HepG2 (cell line): Measurements from ENCODE around the gene F7. TPM values are rescaled to one million over a fixed set of nuclear protein-coding genes. Genes with fewer than 3 reads are reported as not detected.

Source experiments
- AGO2 ChIP-seq: fragments of 200-400 bp; formaldehyde crosslinking; optimal IDR thresholded peaks from 2 replicates; pipeline ENCODE3; 2017; ENCODE audit warnings: mild to moderate bottlenecking, low read depth, low read length, moderate library complexity
- ARNTL ChIP-seq: sonication (generic); formaldehyde crosslinking; IDR thresholded peaks from 2 replicates; pipeline ENCODE4 v1.4.0; 2020; ENCODE audit warnings: mild to moderate bottlenecking, missing genetic modification reagents
- FOXA3 ChIP-seq: IDR thresholded peaks from 2 replicates; pipeline ENCODE4 v1.6.1; 2016; ENCODE audit warnings: missing genetic modification reagents, missing compliant biosample characterization
- KAT7 ChIP-seq: IDR thresholded peaks from 2 replicates; pipeline ENCODE4 v1.6.1; 2018; ENCODE audit warnings: borderline replicate concordance, missing compliant biosample characterization
- KDM2A ChIP-seq: sonication (generic); formaldehyde crosslinking; IDR thresholded peaks from 2 replicates; pipeline ENCODE4 v1.4.0; 2020; ENCODE audit warnings: low read depth, missing genetic modification reagents, borderline replicate concordance
- MTA3 ChIP-seq: sonication (generic); formaldehyde crosslinking; IDR thresholded peaks from 2 replicates; pipeline ENCODE4 v1.4.0; 2020; ENCODE audit warnings: missing genetic modification reagents
- PHF8 ChIP-seq: sonication (generic); formaldehyde crosslinking; IDR thresholded peaks from 2 replicates; pipeline ENCODE4 v1.5.0; 2020; ENCODE audit warnings: missing genetic modification reagents
- RBFOX2 ChIP-seq: fragments of 200-400 bp; formaldehyde crosslinking; IDR thresholded peaks from 2 replicates; pipeline ENCODE4 v1.6.1; 2017; ENCODE audit warnings: low read depth, mild to moderate bottlenecking, low read length
- RFX3 ChIP-seq: IDR thresholded peaks from 2 replicates; pipeline ENCODE4 v1.6.1; 2016; ENCODE audit warnings: missing biosample characterization, missing genetic modification reagents
- SMARCE1 ChIP-seq: fragments of 450-650 bp; IDR thresholded peaks from 2 replicates; pipeline ENCODE4 v1.6.1; 2017; ENCODE audit warnings: borderline replicate concordance
- SOX5 ChIP-seq: IDR thresholded peaks from 2 replicates; pipeline ENCODE4 v1.6.1; 2016; ENCODE audit warnings: borderline replicate concordance
- TAF1 ChIP-seq: sonication (generic); formaldehyde crosslinking; IDR thresholded peaks from 2 replicates; pipeline ENCODE4 v1.4.0; 2020; ENCODE audit warnings: missing genetic modification reagents
- ZBTB8A ChIP-seq: sonication (generic); formaldehyde crosslinking; IDR thresholded peaks from 2 replicates; pipeline ENCODE4 v1.4.0; 2020; ENCODE audit warnings: mild to moderate bottlenecking, low read depth, missing genetic modification reagents, borderline replicate concordance
- ZHX1 ChIP-seq: sonication (generic); formaldehyde crosslinking; IDR thresholded peaks from 2 replicates; pipeline ENCODE4 v1.8.1; 2022; ENCODE audit warnings: low read depth, mild to moderate bottlenecking, missing genetic modification reagents
- ZNF430 ChIP-seq: sonication (generic); formaldehyde crosslinking; IDR thresholded peaks from 2 replicates; pipeline ENCODE4 v1.9.0; 2021; ENCODE audit warnings: mild to moderate bottlenecking, missing genetic modification reagents
- ZNF574 ChIP-seq: sonication (generic); formaldehyde crosslinking; IDR thresholded peaks from 2 replicates; pipeline ENCODE4 v1.4.0; 2020; ENCODE audit warnings: missing genetic modification reagents
- ZNF615 ChIP-seq: sonication (generic); formaldehyde crosslinking; IDR thresholded peaks from 2 replicates; pipeline ENCODE4 v1.5.0; 2020; ENCODE audit warnings: mild to moderate bottlenecking, missing genetic modification reagents, borderline replicate concordance
- ZNF616 ChIP-seq: sonication (generic); formaldehyde crosslinking; IDR thresholded peaks from 2 replicates; pipeline ENCODE4 v1.5.0; 2020; ENCODE audit warnings: low read depth, mild to moderate bottlenecking, missing genetic modification reagents
- ZNF766 ChIP-seq: sonication (generic); formaldehyde crosslinking; IDR thresholded peaks from 2 replicates; pipeline ENCODE4 v1.5.0; 2020; ENCODE audit warnings: missing genetic modification reagents, borderline replicate concordance
- ZNF781 ChIP-seq: sonication (generic); formaldehyde crosslinking; IDR thresholded peaks from 2 replicates; pipeline ENCODE4 v1.5.1; 2020; ENCODE audit warnings: borderline replicate concordance, mild to moderate bottlenecking, missing genetic modification reagents; ENCODE audit errors: not compliant biosample characterization
- ZNF850 ChIP-seq: sonication (generic); formaldehyde crosslinking; conservative IDR thresholded peaks from 2 replicates; pipeline ENCODE4 v1.9.0; 2021; ENCODE audit warnings: mild to moderate bottlenecking, missing genetic modification reagents
- polyA plus RNA-seq, 8 experiments: library from polyadenylated mRNA; depleted of rRNA in 3 of 8; stranded (reverse) in 7 of 8; unstranded in 1 of 8; fragments of >200 nt; fragmentation: Illumina TruSeq in 4 of 8; extraction: Trizol in 4 of 8; gene quantifications; 2 replicates each; pipeline versions ENCODE4 v1.2.1 to v1.2.3, GENCODE V29; 2011 to 2016; ENCODE audit warnings: low read depth in 4 of 8, missing spikeins in 1 of 8, mixed read lengths in 1 of 8; ENCODE audit not compliant: insufficient read depth in 1 of 8
- total RNA-seq, 5 experiments: library from RNA; depleted of rRNA; stranded (reverse); fragments of >200 nt; fragmentation: Illumina TruSeq; extraction: Trizol; gene quantifications; 2 replicates each; pipeline ENCODE4 v1.2.3, GENCODE V29; 2016; ENCODE audit warnings: low read depth in 1 of 5
- TF ChIP-seq, protein P1 (sequence below): sonication (generic); formaldehyde crosslinking; IDR thresholded peaks from 2 replicates; pipeline ENCODE4 v1.4.0; 2020; ENCODE audit warnings: mild to moderate bottlenecking, missing genetic modification reagents
- TF ChIP-seq, protein P2 (sequence below): sonication (generic); formaldehyde crosslinking; IDR thresholded peaks from 2 replicates; pipeline ENCODE4 v1.4.0; 2020; ENCODE audit warnings: missing genetic modification reagents

F7 gene
- total and polyA plus RNA-seq, 2 of the 13 experiments (the other 11 are each of a cell fraction or from before 2014, with no cell fraction given): 12.6 to 26.5 TPM

GRCh38 chr13:113153810-113154748 is 48.5 kb downstream of the F7 start (continued):
- TF ChIP-seq ZNF766 (CRISPR knock-in tag) (0 out of 2 replicates have a peak, but pooled peaks have one; percentile 38), TAF1 (CRISPR knock-in tag) (peak; percentile 65; the same call in 1 of the 2 replicates), PHF8 (CRISPR knock-in tag) (no peak; the same call in 1 of the 2 replicates), ZBTB8A (no peak), ZNF430 (CRISPR knock-in tag) (no peak), ZNF616 (no peak), KDM2A (CRISPR knock-in tag) (no peak; the same call in 1 of the 2 replicates), ZNF574 (CRISPR knock-in tag) (0 out of 2 replicates have a peak, but pooled peaks have one; percentile 34), RFX3 (CRISPR knock-in tag) (peak; percentile 21; the same call in 1 of the 2 replicates), ZNF615 (CRISPR knock-in tag) (no peak), AGO2 (no peak), ZHX1 (CRISPR knock-in tag) (no peak), RBFOX2 (no peak), SMARCE1 (no peak), ZNF850 (CRISPR knock-in tag) (0 out of 2 replicates have a peak, but pooled peaks have one; percentile 54), ZNF781 (CRISPR knock-in tag) (no peak), ARNTL (CRISPR knock-in tag) (peak; percentile 79), KAT7 (CRISPR knock-in tag) (no peak), SOX5 (peak; percentile 34; the same call in 1 of the 2 replicates), MTA3 (CRISPR knock-in tag) (no peak), FOXA3 (CRISPR knock-in tag) (0 out of 2 replicates have a peak, but pooled peaks have one; percentile 33)
- TF ChIP-seq, protein P1, sequence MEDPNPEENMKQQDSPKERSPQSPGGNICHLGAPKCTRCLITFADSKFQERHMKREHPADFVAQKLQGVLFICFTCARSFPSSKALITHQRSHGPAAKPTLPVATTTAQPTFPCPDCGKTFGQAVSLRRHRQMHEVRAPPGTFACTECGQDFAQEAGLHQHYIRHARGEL (CRISPR knock-in tag): no peak
- TF ChIP-seq, protein P2, sequence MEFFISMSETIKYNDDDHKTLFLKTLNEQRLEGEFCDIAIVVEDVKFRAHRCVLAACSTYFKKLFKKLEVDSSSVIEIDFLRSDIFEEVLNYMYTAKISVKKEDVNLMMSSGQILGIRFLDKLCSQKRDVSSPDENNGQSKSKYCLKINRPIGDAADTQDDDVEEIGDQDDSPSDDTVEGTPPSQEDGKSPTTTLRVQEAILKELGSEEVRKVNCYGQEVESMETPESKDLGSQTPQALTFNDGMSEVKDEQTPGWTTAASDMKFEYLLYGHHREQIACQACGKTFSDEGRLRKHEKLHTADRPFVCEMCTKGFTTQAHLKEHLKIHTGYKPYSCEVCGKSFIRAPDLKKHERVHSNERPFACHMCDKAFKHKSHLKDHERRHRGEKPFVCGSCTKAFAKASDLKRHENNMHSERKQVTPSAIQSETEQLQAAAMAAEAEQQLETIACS (CRISPR knock-in tag): no peak
